Rectal smooth muscle tissue (tissue), 1 donor: ENCODE measurements around the gene MRPL52.
A peak's percentile ranks its signal among the peaks of the same experiment; 100 is the strongest.
"Not testable (repeated sequence)": the region's sequence is repeated elsewhere in the genome, so short reads cannot be mapped to it uniquely, and the experiment has no call there.

Source experiments
- H3K27ac ChIP-seq: one replicate; pipeline ENCODE4 v1.7.0; 2013; ENCODE audit warnings: low read depth, low read length, inconsistent platforms
- H3K27me3 ChIP-seq: one replicate; pipeline ENCODE4 v1.7.0; 2013; ENCODE audit warnings: low read length; ENCODE audit not compliant: control insufficient read depth, insufficient read depth
- H3K36me3 ChIP-seq: one replicate; pipeline ENCODE4 v1.7.0; 2013; ENCODE audit warnings: low read length; ENCODE audit not compliant: control insufficient read depth, insufficient read depth
- H3K4me1 ChIP-seq: one replicate; pipeline ENCODE4 v1.7.0; 2013; ENCODE audit warnings: low read length; ENCODE audit not compliant: control insufficient read depth, insufficient read depth
- H3K4me3 ChIP-seq: one replicate; pipeline ENCODE4 v1.7.0; 2013; ENCODE audit warnings: low read length
- H3K9ac ChIP-seq: one replicate; pipeline ENCODE4 v1.7.0; 2013; ENCODE audit warnings: low read length

Gene MRPL52

GRCh38 chr14:22829661-22830442, at the start of gene MRPL52:
TSS of gene MRPL52 (plus strand) at chr14:22829887. CDS start at chr14:22829913, 26 bp downstream.
- peak within 1 kb of the TSS; percentile 98 for H3K4me3 ChIP-seq
- peak within 1 kb of the TSS; percentile 68 for H3K27ac ChIP-seq
- H3K36me3 ChIP-seq: peaks cover 7% of the 10 kb centered on the region

DNA sequence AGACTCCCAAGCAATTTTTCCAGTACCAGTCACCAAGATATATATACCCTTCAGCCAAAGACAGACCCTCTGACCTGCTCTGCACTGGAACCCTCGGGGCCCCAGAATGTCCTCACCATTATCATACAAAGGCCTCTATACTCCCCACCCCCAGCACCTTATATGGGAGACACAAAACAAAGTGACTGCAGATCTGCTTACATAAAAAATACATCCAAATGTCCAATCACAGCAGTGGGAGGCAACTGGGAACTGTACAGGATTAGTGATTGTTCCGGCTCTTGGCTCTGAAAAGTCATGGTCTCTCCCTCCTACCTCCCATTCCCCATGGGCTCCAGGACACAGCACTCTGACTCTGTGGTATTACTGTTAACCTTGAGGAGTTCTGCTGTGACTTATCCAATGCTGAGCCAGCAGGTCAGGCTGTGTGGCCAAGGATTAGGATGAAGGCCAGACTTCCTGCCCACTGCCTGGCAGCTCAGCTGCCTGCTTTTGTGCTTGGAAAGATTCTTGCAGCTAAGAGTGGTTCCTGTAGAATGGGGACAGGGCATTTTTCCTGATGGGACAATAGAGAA, 49.5 kb upstream of the MRPL52 start:
- no peaks in the 10 kb centered on the region for H3K27me3 ChIP-seq
- no peak overlapping the region for H3K9ac ChIP-seq
- peaks cover 2% of the 10 kb centered on the region for H3K36me3 ChIP-seq
- H3K4me3 ChIP-seq: no peak overlapping the region
- no peak overlapping the region for H3K27ac ChIP-seq
- no peaks in the 10 kb centered on the region for H3K4me1 ChIP-seq

More at GRCh38 chr14:22829661-22830442, at the start of gene MRPL52:
- no peaks in the 10 kb centered on the region for H3K27me3 ChIP-seq
- H3K9ac ChIP-seq: peak within 1 kb of the TSS; percentile 86
- peaks cover 3% of the 10 kb centered on the region for H3K4me1 ChIP-seq

- Histone ChIP-seq H3K36me3 (peaks cover 2% of the 10 kb centered on the region), H3K9ac (no peak overlapping the region), H3K27ac (no peak overlapping the region), H3K27me3 (no peaks in the 10 kb centered on the region), H3K4me3 (no peak overlapping the region), H3K4me1 (no peaks in the 10 kb centered on the region)
Observed at GRCh38 chr14:22780941-22781300, 48.8 kb upstream of the MRPL52 start.

- no peaks in the 10 kb centered on the region for H3K4me1 ChIP-seq
- H3K9ac ChIP-seq: no peak overlapping the region
- no peak overlapping the region for H3K27ac ChIP-seq
- H3K4me3 ChIP-seq: no peak overlapping the region
- H3K36me3 ChIP-seq: no peaks in the 10 kb centered on the region
- no peaks in the 10 kb centered on the region for H3K27me3 ChIP-seq
Observed at GRCh38 chr14:22781301-22781991, 48.2 kb upstream of the MRPL52 start.

- Histone ChIP-seq H3K4me1 (no peaks in the 10 kb centered on the region), H3K27me3 (no peaks in the 10 kb centered on the region), H3K4me3 (no peak overlapping the region)
Observed at GRCh38 chr14:22786685-22787084, 43.0 kb upstream of the MRPL52 start.

DNA sequence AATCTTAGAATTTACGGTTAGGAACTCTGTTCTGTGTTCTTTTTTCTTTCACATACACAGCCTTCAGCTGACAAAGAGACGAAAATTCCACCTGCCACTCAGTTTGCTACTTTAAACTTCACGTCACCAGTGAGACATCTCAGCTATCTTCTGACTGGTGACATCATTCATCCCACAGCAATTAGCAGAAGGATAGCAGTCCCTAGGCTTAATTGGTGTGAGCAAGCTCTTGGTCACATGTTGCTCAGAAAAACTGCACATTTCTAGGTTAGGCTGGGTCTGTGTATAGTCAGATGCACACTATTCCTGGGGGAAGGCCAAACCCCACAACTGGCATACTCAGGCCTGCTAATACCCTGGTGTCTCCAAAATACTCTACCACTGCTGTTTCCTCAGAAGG, 38.4 kb upstream of the MRPL52 start:
- Histone ChIP-seq H3K4me1 (no peaks in the 10 kb centered on the region), H3K36me3 (no peaks in the 10 kb centered on the region), H3K4me3 (no peak overlapping the region), H3K27me3 (no peaks in the 10 kb centered on the region), H3K9ac (no peak overlapping the region), H3K27ac (no peak overlapping the region)

More at GRCh38 chr14:22786685-22787084, 43.0 kb upstream of the MRPL52 start:
- Histone ChIP-seq H3K36me3 (no peaks in the 10 kb centered on the region), H3K27ac (no peak overlapping the region), H3K9ac (no peak overlapping the region)

DNA sequence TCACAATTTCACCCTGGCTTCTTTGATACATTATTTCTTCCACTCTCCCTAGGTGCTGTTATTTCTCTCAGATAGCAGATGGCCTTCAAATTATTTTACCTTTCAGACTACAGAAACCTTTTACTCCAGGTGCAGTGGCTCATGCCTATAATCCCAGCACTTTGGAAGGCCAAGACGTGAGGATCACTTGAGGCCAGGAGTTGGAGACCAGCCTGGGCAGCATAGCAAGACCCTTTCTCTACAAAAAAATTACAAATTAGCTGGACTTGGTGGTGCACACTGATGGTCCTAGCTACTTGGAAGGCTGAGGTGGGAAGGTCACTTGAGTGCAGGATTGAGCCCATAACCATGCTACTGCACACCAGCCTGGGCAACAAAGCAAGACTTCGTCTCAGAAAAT, 37.5 kb upstream of the MRPL52 start:
- no peak overlapping the region for H3K27ac ChIP-seq
- no peaks in the 10 kb centered on the region for H3K36me3 ChIP-seq
- no peak overlapping the region for H3K9ac ChIP-seq

GRCh38 chr14:22793550-22793949, 36.1 kb upstream of the MRPL52 start:
- H3K27me3 ChIP-seq, H3K36me3 ChIP-seq, H3K4me3 ChIP-seq, H3K9ac ChIP-seq, H3K4me1 ChIP-seq, H3K27ac ChIP-seq: not testable (repeated sequence)

More for the DNA sequence above, 37.5 kb upstream of the MRPL52 start:
- Histone ChIP-seq H3K4me1 (no peaks in the 10 kb centered on the region), H3K4me3 (no peak overlapping the region), H3K27me3 (no peaks in the 10 kb centered on the region)

DNA sequence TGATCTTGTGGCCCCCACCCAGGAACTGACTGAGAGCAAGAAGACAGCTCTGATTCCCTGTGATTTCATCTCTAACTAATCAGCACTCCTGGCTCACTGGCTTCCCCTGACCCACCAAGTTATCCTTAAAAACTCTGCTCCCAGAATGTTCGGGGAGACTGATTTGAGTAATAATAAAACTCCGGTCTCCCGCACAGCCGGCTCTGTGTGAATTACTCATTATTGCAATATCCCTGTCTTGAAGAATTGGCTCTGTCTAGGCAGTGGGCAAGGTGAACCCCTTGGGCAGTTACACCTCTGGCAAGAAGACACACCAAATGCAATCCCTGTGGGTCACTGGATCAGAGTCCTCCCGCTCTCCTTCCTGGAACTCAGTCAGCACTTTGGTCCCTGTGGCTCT, 35.7 kb upstream of the MRPL52 start:
- Histone ChIP-seq H3K27me3 (no peaks in the 10 kb centered on the region), H3K27ac (no peak overlapping the region), H3K4me3 (no peak overlapping the region), H3K9ac (no peak overlapping the region), H3K4me1 (no peaks in the 10 kb centered on the region), H3K36me3 (no peaks in the 10 kb centered on the region)

- Histone ChIP-seq H3K27me3 (no peaks in the 10 kb centered on the region), H3K9ac (no peak overlapping the region), H3K27ac (no peak overlapping the region), H3K36me3 (no peaks in the 10 kb centered on the region), H3K4me1 (no peaks in the 10 kb centered on the region), H3K4me3 (no peak overlapping the region)
Observed at GRCh38 chr14:22794551-22794951, 35.1 kb upstream of the MRPL52 start.

GRCh38 chr14:22796087-22796707, 33.5 kb upstream of the MRPL52 start:
- no peaks in the 10 kb centered on the region for H3K36me3 ChIP-seq
- no peak overlapping the region for H3K4me3 ChIP-seq
- no peak overlapping the region for H3K27ac ChIP-seq
- H3K27me3 ChIP-seq: no peaks in the 10 kb centered on the region
- H3K4me1 ChIP-seq: no peaks in the 10 kb centered on the region
- H3K9ac ChIP-seq: no peak overlapping the region
